ENCODE data around the gene MOCOS.

MOCOS gene

DNA sequence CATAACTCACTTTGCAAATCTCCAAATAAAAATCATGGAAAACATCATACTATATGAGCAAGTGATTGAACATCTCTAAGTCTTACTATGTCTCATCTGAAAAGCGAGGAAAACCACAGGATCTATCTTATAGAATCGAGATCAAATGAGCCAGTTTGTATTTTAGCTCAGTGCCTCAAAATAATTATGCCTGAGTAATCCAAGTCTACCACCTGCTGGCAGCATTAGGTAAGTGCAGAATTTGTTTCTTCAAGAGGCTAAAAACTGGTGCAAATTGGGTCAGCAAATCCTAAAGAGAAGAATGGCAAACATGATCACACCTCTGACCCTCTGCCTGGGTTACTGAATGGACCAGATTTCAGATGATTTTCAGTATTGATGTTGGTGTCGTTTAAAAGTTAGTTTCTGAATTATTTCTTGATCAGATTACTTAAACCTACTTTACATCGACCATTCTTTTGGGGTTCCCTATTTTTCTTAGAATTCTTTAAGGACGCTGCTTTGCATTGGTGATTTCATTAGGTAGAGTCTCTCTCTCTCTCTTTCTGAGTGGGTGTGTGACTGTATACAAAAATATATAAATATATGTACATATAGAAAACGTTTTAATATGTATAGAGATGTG, 97.5 kb downstream of the MOCOS start:
- peak; percentile 95 for TF ChIP-seq RAD21 (IDR thresholded peaks at IDR 0.05; ENCODE audit: low read depth)
- TF ChIP-seq REST (IDR thresholded peaks at IDR 0.05; ENCODE audit: low read depth): no peak

DNA sequence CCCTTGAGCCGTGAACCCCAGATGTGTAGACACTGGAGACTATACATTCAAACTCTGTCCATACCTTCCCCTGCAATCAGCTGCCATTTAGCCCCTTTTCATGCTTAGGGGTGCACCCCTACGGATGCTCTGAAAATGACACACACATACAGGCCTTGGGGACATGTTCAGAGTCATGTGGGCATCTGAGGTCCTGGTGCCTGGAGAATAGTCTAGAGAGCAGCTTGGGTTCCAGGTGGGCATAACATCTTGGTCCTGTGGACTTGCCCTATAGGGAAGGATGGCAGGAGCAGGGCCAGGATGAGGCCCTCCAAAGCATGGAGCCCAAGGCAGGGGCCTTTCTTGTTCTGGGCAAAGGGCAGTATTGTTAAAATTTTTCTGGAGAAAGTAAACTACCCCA, 100.4 kb downstream of the MOCOS start:
- no peak for TF ChIP-seq EP300 (IDR thresholded peaks at IDR 0.05; ENCODE audit: borderline replicate concordance)
- no peak for TF ChIP-seq RAD21 (IDR thresholded peaks at IDR 0.05; ENCODE audit: low read depth)
- TF ChIP-seq EGR1 (IDR thresholded peaks at IDR 0.05): no peak
- TF ChIP-seq FOXM1 (IDR thresholded peaks at IDR 0.05; ENCODE audit: borderline replicate concordance, low read depth): no peak
- TF ChIP-seq TEAD4 (IDR thresholded peaks at IDR 0.05): no peak
- TF ChIP-seq TAF1 (IDR thresholded peaks at IDR 0.05; ENCODE audit: low read depth): no peak

- TF ChIP-seq FOXM1 (IDR thresholded peaks at IDR 0.05; ENCODE audit: borderline replicate concordance, low read depth): no peak
- TF ChIP-seq EP300 (IDR thresholded peaks at IDR 0.05; ENCODE audit: borderline replicate concordance): no peak
- no peak for TF ChIP-seq MAX (IDR thresholded peaks at IDR 0.05)
- TF ChIP-seq, protein P1, sequence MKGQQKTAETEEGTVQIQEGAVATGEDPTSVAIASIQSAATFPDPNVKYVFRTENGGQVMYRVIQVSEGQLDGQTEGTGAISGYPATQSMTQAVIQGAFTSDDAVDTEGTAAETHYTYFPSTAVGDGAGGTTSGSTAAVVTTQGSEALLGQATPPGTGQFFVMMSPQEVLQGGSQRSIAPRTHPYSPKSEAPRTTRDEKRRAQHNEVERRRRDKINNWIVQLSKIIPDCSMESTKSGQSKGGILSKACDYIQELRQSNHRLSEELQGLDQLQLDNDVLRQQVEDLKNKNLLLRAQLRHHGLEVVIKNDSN (IDR thresholded peaks at IDR 0.05): no peak
- no peak for TF ChIP-seq CREB1 (IDR thresholded peaks at IDR 0.05; ENCODE audit: low read depth)
- no peak for TF ChIP-seq CEBPB (IDR thresholded peaks at IDR 0.05)
- TF ChIP-seq NFIC (IDR thresholded peaks at IDR 0.05): no peak
- no peak for TF ChIP-seq ZBTB7A (IDR thresholded peaks at IDR 0.05; ENCODE audit: low read depth)
- no peak for TF ChIP-seq TEAD4 (IDR thresholded peaks at IDR 0.05)
- no peak for TF ChIP-seq RAD21 (IDR thresholded peaks at IDR 0.05; ENCODE audit: low read depth)
- no peak for TF ChIP-seq TCF12 (IDR thresholded peaks at IDR 0.05; ENCODE audit: low read depth)
- no peak for TF ChIP-seq TAF1 (IDR thresholded peaks at IDR 0.05; ENCODE audit: low read depth)
- no peak for TF ChIP-seq EGR1 (IDR thresholded peaks at IDR 0.05)
- TF ChIP-seq YY1 (IDR thresholded peaks at IDR 0.05; ENCODE audit: low read depth): no peak
Observed at GRCh38 chr18:36288689-36289088, 101.4 kb downstream of the MOCOS start.

GRCh38 chr18:36294031-36294430, 106.7 kb downstream of the MOCOS start:
- TF ChIP-seq EGR1 (IDR thresholded peaks at IDR 0.05): no peak
- TF ChIP-seq RAD21 (IDR thresholded peaks at IDR 0.05; ENCODE audit: low read depth): no peak
- no peak for TF ChIP-seq TCF12 (IDR thresholded peaks at IDR 0.05; ENCODE audit: low read depth)
- TF ChIP-seq NFIC (IDR thresholded peaks at IDR 0.05): no peak
- TF ChIP-seq ZBTB7A (IDR thresholded peaks at IDR 0.05; ENCODE audit: low read depth): no peak
- TF ChIP-seq CEBPB (IDR thresholded peaks at IDR 0.05): no peak
- TF ChIP-seq, protein P1 (IDR thresholded peaks at IDR 0.05): no peak
- TF ChIP-seq TAF1 (IDR thresholded peaks at IDR 0.05; ENCODE audit: low read depth): no peak
- TF ChIP-seq YY1 (IDR thresholded peaks at IDR 0.05; ENCODE audit: low read depth): no peak
- no peak for TF ChIP-seq EP300 (IDR thresholded peaks at IDR 0.05; ENCODE audit: borderline replicate concordance)
- TF ChIP-seq CREB1 (IDR thresholded peaks at IDR 0.05; ENCODE audit: low read depth): no peak
- no peak for TF ChIP-seq FOXM1 (IDR thresholded peaks at IDR 0.05; ENCODE audit: borderline replicate concordance, low read depth)
- no peak for TF ChIP-seq TEAD4 (IDR thresholded peaks at IDR 0.05)

DNA sequence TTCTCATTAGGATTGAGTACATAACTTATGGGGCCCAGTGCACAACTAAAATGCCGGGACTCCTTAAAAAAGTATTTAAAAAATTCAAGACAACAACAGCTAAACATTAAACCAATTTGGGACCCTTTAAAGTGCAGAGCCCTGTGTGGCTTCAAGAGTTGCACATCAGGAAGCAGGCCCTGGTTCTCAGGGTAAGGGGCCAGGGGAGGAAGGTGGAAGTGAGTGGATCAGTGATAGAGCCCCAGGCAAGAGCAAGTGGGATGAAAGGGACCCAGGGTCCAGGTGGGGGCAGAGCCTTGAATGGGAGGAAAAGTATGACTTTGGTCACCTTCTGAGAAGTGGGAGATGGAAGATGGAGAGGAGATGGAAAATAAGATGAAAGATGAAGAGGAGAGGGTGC, 107.9 kb downstream of the MOCOS start:
- TF ChIP-seq EP300 (IDR thresholded peaks at IDR 0.05; ENCODE audit: borderline replicate concordance) (no peak), CREB1 (IDR thresholded peaks at IDR 0.05; ENCODE audit: low read depth) (no peak)

DNA sequence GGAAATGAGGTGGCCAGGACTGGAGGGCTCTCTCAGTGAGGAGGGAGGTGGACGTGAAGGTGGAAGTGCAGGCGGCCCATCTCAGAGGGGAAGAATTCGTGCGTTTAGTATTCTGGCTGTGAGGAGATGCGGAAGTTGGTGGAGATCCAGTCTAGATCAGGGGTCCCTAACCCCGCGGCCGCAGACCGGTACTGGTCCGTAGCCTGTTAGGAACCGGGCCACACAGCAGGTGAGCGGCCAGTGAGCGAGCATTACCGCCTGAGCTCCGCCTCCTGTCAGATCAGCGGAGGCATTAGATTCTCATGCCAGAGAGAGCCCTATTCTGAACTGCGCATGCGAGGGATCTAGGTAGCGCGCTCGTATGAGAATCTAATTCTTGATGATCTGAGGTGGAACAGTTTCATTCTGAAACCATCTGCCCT, 108.6 kb downstream of the MOCOS start:
- no peak for TF ChIP-seq MAX (IDR thresholded peaks at IDR 0.05)
- TF ChIP-seq CREB1 (IDR thresholded peaks at IDR 0.05; ENCODE audit: low read depth): no peak
- no peak for TF ChIP-seq TAF1 (IDR thresholded peaks at IDR 0.05; ENCODE audit: low read depth)
- TF ChIP-seq, protein P1 (IDR thresholded peaks at IDR 0.05): no peak
- TF ChIP-seq TCF12 (IDR thresholded peaks at IDR 0.05; ENCODE audit: low read depth): no peak
- TF ChIP-seq RAD21 (IDR thresholded peaks at IDR 0.05; ENCODE audit: low read depth): no peak
- TF ChIP-seq EP300 (IDR thresholded peaks at IDR 0.05; ENCODE audit: borderline replicate concordance): no peak
- TF ChIP-seq ZBTB7A (IDR thresholded peaks at IDR 0.05; ENCODE audit: low read depth): no peak
- no peak for TF ChIP-seq FOXM1 (IDR thresholded peaks at IDR 0.05; ENCODE audit: borderline replicate concordance, low read depth)
- TF ChIP-seq REST (IDR thresholded peaks at IDR 0.05; ENCODE audit: low read depth): no peak
- TF ChIP-seq EGR1 (IDR thresholded peaks at IDR 0.05): no peak
- no peak for TF ChIP-seq NFIC (IDR thresholded peaks at IDR 0.05)
- no peak for TF ChIP-seq CEBPB (IDR thresholded peaks at IDR 0.05)
